Lower leg skin (tissue), 3 donors: ENCODE data around the gene GPC5.

Source experiments
- CTCF ChIP-seq, 3 donors: fragments of 450-650 bp; IDR thresholded peaks; one replicate each; pipeline ENCODE4 v1.5.1; 2016; ENCODE audit warnings: antibody characterized with exemption in 3 of 3, mild to moderate bottlenecking in 3 of 3, moderate library complexity in 2 of 3
- POLR2A ChIP-seq, 2 donors: fragments of 450-650 bp; IDR thresholded peaks; one replicate each; pipeline ENCODE4 v1.6.1; 2016 to 2017; ENCODE audit warnings: antibody characterized with exemption in 2 of 2, mild to moderate bottlenecking in 1 of 2, moderate library complexity in 1 of 2

- TF ChIP-seq CTCF (IDR thresholded peaks at IDR 0.05), result no peak
- TF ChIP-seq POLR2A (IDR thresholded peaks at IDR 0.05), result no peak
These were observed 914.4 kb downstream of the GPC5 start for GRCh38 chr13:92312823-92313222.
